ENCODE results near the gene ACTC1. TPM values are rescaled to one million over a fixed set of nuclear protein-coding genes. Genes with fewer than 3 reads are reported as not detected.

The ACTC1 gene
- total RNA-seq, 1 donor from 2014 or later = 3.5 TPM

- H3K27me3 Mint-ChIP-seq = peaks cover 68% of the 10 kb centered on the region
- H3K4me3 Mint-ChIP-seq (ENCODE audit: low read depth) = no peak overlapping the region
- H3K36me3 Mint-ChIP-seq (ENCODE audit: insufficient read depth) = no peaks in the 10 kb centered on the region
- no peak for DNase-seq (ENCODE audit: low spot score, unreplicated experiment)
- H3K9me3 Mint-ChIP-seq (ENCODE audit: low read depth) = no peaks in the 10 kb centered on the region
- H3K4me1 Mint-ChIP-seq (ENCODE audit: low read depth) = no peaks in the 10 kb centered on the region
- H3K27ac Mint-ChIP-seq = no peak overlapping the region
- no peak for TF ChIP-seq CTCF (IDR thresholded peaks at IDR 0.05; ENCODE audit: unreplicated experiment)
These were observed 34.4 kb downstream of the ACTC1 start for GRCh38 chr15:34760909-34761308.

- peaks cover 77% of the 10 kb centered on the region for H3K27me3 Mint-ChIP-seq
- H3K36me3 Mint-ChIP-seq (ENCODE audit: insufficient read depth) = no peaks in the 10 kb centered on the region
- no peaks in the 10 kb centered on the region for H3K9me3 Mint-ChIP-seq (ENCODE audit: low read depth)
- H3K27ac Mint-ChIP-seq = no peak overlapping the region
- TF ChIP-seq CTCF (IDR thresholded peaks at IDR 0.05; ENCODE audit: unreplicated experiment) = no peak
- H3K4me3 Mint-ChIP-seq (ENCODE audit: low read depth) = no peak overlapping the region
- no peak for DNase-seq (ENCODE audit: low spot score, unreplicated experiment)
- no peaks in the 10 kb centered on the region for H3K4me1 Mint-ChIP-seq (ENCODE audit: low read depth)
These were observed 35.4 kb downstream of the ACTC1 start for GRCh38 chr15:34759992-34760391.

- Mint-ChIP-seq H3K9me3 (ENCODE audit: low read depth) (no peaks in the 10 kb centered on the region), H3K36me3 (ENCODE audit: insufficient read depth) (no peaks in the 10 kb centered on the region), H3K27me3 (peaks cover 78% of the 10 kb centered on the region), H3K27ac (no peak overlapping the region), H3K4me1 (ENCODE audit: low read depth) (no peaks in the 10 kb centered on the region), H3K4me3 (ENCODE audit: low read depth) (no peak overlapping the region)
- DNase-seq (ENCODE audit: low spot score, unreplicated experiment) = no peak
- TF ChIP-seq CTCF (IDR thresholded peaks at IDR 0.05; ENCODE audit: unreplicated experiment) = no peak
These were observed 36.0 kb downstream of the ACTC1 start for GRCh38 chr15:34759347-34759746.

GRCh38 chr15:34757262-34757661 is 38.1 kb downstream of the ACTC1 start:
- no peak for DNase-seq (ENCODE audit: low spot score, unreplicated experiment)
- no peak for TF ChIP-seq CTCF (IDR thresholded peaks at IDR 0.05; ENCODE audit: unreplicated experiment)
- Mint-ChIP-seq H3K4me3 (ENCODE audit: low read depth) (no peak overlapping the region), H3K4me1 (ENCODE audit: low read depth) (no peaks in the 10 kb centered on the region), H3K27me3 (peaks cover 89% of the 10 kb centered on the region), H3K27ac (no peak overlapping the region), H3K9me3 (ENCODE audit: low read depth) (no peaks in the 10 kb centered on the region), H3K36me3 (ENCODE audit: insufficient read depth) (no peaks in the 10 kb centered on the region)

- Mint-ChIP-seq H3K4me3 (ENCODE audit: low read depth) (peak overlapping the region; percentile 51), H3K27me3 (peaks cover 84% of the 10 kb centered on the region), H3K36me3 (ENCODE audit: insufficient read depth) (no peaks in the 10 kb centered on the region), H3K4me1 (ENCODE audit: low read depth) (no peaks in the 10 kb centered on the region), H3K9me3 (ENCODE audit: low read depth) (no peaks in the 10 kb centered on the region), H3K27ac (no peak overlapping the region)
- DNase-seq (ENCODE audit: low spot score, unreplicated experiment) = no peak
- TF ChIP-seq CTCF (IDR thresholded peaks at IDR 0.05; ENCODE audit: unreplicated experiment) = no peak
These were observed 40.0 kb downstream of the ACTC1 start for GRCh38 chr15:34755419-34755773.

Data from progenitor cell of endocrine pancreas (in vitro differentiated cells).